HepG2 (cell line): ENCODE results near the gene BORCS5. TPM values are rescaled to one million over a fixed set of nuclear protein-coding genes. Genes with fewer than 3 reads are reported as not detected.

Experiments used
- ATAC-seq: fragments of 200-7000 bp; cut with Tn5 transposase; 3 replicates; pipeline ENCODE4 v1.9.1; 2020; ENCODE audit warnings: mild to moderate bottlenecking, moderate library complexity
- BruUV-seq: library from RNA; stranded (reverse); fragments of 400-500 nt; replicated peaks from 2 replicates; lab custom pipeline; 2021; lab: Mats Ljungman, UMichigan
- CTCF ChIA-PET: fragments of 300-600 bp; formaldehyde crosslinking; extraction: SDS; loops from one replicate; lab custom pipeline; 2021; ENCODE audit warnings: low total read pairs, inconsistent platforms, low intra/inter-chr PET ratio; lab: Yijun Ruan, JAX
- POLR2A ChIA-PET: fragments of 350-600 bp; sonication (Branson Sonifier 250); formaldehyde crosslinking; loops from one replicate; lab custom pipeline; 2020; ENCODE audit warnings: antibody characterized with exemption, inconsistent platforms; lab: Yijun Ruan, JAX
- DNase-seq: peaks from one replicate; pipeline ENCODE4 v3.0.0-alpha.2; 2015; ENCODE audit warnings: low spot score
- FAIRE-seq: peaks from 3 replicates; lab custom pipeline; 2011; peaks lifted over from hg19 to GRCh38; lab: Jason Lieb, UNC
- H2AFZ ChIP-seq: one replicate; pipeline ENCODE4 v1.6.1; 2011; ENCODE audit warnings: low read length, inconsistent platforms
- H3K27ac ChIP-seq: fragments of 300-600 bp; 3 replicates; pipeline ENCODE4 v1.8.0; 2011; ENCODE audit warnings: mixed run types, mild to moderate bottlenecking, mixed read lengths, low read length, inconsistent platforms; ENCODE audit not compliant: insufficient read depth; ENCODE audit errors: extremely low read length
- H3K27me3 ChIP-seq, 2 experiments: fragments of 200-600 bp in 1 of 2; 2 replicates in 1 of 2; 3 replicates in 1 of 2; pipeline versions ENCODE4 v1.6.0 to v1.8.0; 2011; ENCODE audit warnings: low read length in 2 of 2, mild to moderate bottlenecking in 2 of 2, moderate library complexity in 2 of 2, inconsistent platforms in 1 of 2; ENCODE audit not compliant: insufficient read depth in 2 of 2, control insufficient read depth in 1 of 2
- H3K36me3 ChIP-seq, 2 experiments: fragments of 200-600 bp in 1 of 2; replicated peaks in 1 of 2; 2 replicates in 1 of 2; 3 replicates in 1 of 2; pipeline versions ENCODE4 v1.5.1 to v1.8.0; 2011; ENCODE audit warnings: low read length in 2 of 2, inconsistent platforms in 1 of 2; ENCODE audit not compliant: insufficient read depth in 2 of 2, control insufficient read depth in 1 of 2
- H3K4me1 ChIP-seq: 2 replicates; pipeline ENCODE4 v1.5.1; 2012; ENCODE audit warnings: low read length, inconsistent platforms; ENCODE audit not compliant: insufficient read depth
- H3K4me2 ChIP-seq: 2 replicates; pipeline ENCODE4 v1.6.0; 2011; ENCODE audit warnings: low read depth, low read length, inconsistent platforms
- H3K4me3 ChIP-seq, 3 experiments: fragments of 200-600 bp in 1 of 3; sonication (generic), shearing (Covaris generic) in 1 of 3; replicated peaks in 1 of 3; 2 replicates each; pipeline ENCODE4 v1.5.1; 2011 to 2016; ENCODE audit warnings: low read length in 3 of 3, inconsistent platforms in 2 of 3, low read depth in 2 of 3, mild to moderate bottlenecking in 2 of 3, control low read depth in 1 of 3, mixed read lengths in 1 of 3; ENCODE audit not compliant: insufficient read depth in 1 of 3
- H3K79me2 ChIP-seq: one replicate; pipeline ENCODE4 v1.6.1; 2011; ENCODE audit warnings: low read length, inconsistent platforms; ENCODE audit not compliant: insufficient read depth
- H3K9ac ChIP-seq: 2 replicates; pipeline ENCODE4 v1.6.0; 2011; ENCODE audit warnings: mild to moderate bottlenecking, low read depth, low read length, inconsistent platforms; ENCODE audit not compliant: insufficient read depth
- H3K9me3 ChIP-seq: 2 replicates; pipeline ENCODE4 v1.5.1; 2012; ENCODE audit warnings: mild to moderate bottlenecking, low read length
- H4K20me1 ChIP-seq: 2 replicates; pipeline ENCODE4 v1.6.0; 2011; ENCODE audit warnings: inconsistent platforms, mild to moderate bottlenecking, low read length, moderate library complexity; ENCODE audit not compliant: insufficient read depth
- ADNP ChIP-seq: sonication (generic); formaldehyde crosslinking; IDR thresholded peaks from 2 replicates; pipeline ENCODE4 v1.4.0; 2020; ENCODE audit warnings: missing genetic modification reagents
- FIP1L1 ChIP-seq: fragments of 200-400 bp; formaldehyde crosslinking; IDR thresholded peaks from 2 replicates; pipeline ENCODE4 v1.6.1; 2018; ENCODE audit warnings: low read depth, mild to moderate bottlenecking, low read length, moderate library complexity, borderline replicate concordance; ENCODE audit not compliant: insufficient read depth
- HDAC1 ChIP-seq: sonication (generic); formaldehyde crosslinking; IDR thresholded peaks from 2 replicates; pipeline ENCODE4 v1.5.1; 2020; ENCODE audit warnings: mild to moderate bottlenecking, missing genetic modification reagents
- MEIS2 ChIP-seq: sonication (generic); formaldehyde crosslinking; IDR thresholded peaks from 2 replicates; pipeline ENCODE4 v1.9.0; 2021; ENCODE audit warnings: mild to moderate bottlenecking, missing genetic modification reagents
- NR3C1 ChIP-seq: sonication (generic); formaldehyde crosslinking; IDR thresholded peaks from 2 replicates; pipeline ENCODE4 v1.4.0; 2020; ENCODE audit warnings: missing genetic modification reagents
- POLR2AphosphoS5 ChIP-seq: IDR thresholded peaks from 2 replicates; pipeline ENCODE4 v1.6.1; 2012; ENCODE audit warnings: low read depth, low read length
- PREB ChIP-seq: sonication (generic); formaldehyde crosslinking; IDR thresholded peaks from 2 replicates; pipeline ENCODE4 v1.4.0; 2020; ENCODE audit warnings: missing genetic modification reagents
- SIN3B ChIP-seq: fragments of 150-350 bp; IDR thresholded peaks from 2 replicates; pipeline ENCODE4 v1.6.1; 2014; ENCODE audit warnings: low read length
- SMAD1 ChIP-seq: sonication (generic); formaldehyde crosslinking; IDR thresholded peaks from 2 replicates; pipeline ENCODE4 v1.4.0; 2020; ENCODE audit warnings: missing genetic modification reagents, low read depth, mild to moderate bottlenecking, borderline replicate concordance
- SP1 ChIP-seq, 2 experiments: fragments of 450-650 bp in 1 of 2; sonication (generic) in 1 of 2; formaldehyde crosslinking in 1 of 2; IDR thresholded peaks; 2 replicates each; pipeline versions ENCODE4 v1.4.0 to v1.6.1; 2016 to 2020; ENCODE audit warnings: missing genetic modification reagents in 1 of 2
- WIZ ChIP-seq: sonication (generic); formaldehyde crosslinking; IDR thresholded peaks from 2 replicates; pipeline ENCODE4 v1.5.1; 2020; ENCODE audit warnings: mild to moderate bottlenecking, missing genetic modification reagents
- ZFP1 ChIP-seq: IDR thresholded peaks from 2 replicates; pipeline ENCODE4 v1.6.1; 2016
- ZNF800 ChIP-seq: sonication (generic); formaldehyde crosslinking; IDR thresholded peaks from 2 replicates; pipeline ENCODE4 v1.4.0; 2020; ENCODE audit warnings: missing genetic modification reagents
- ZSCAN22 ChIP-seq: sonication (generic); formaldehyde crosslinking; IDR thresholded peaks from 2 replicates; pipeline ENCODE4 v1.4.0; 2020; ENCODE audit warnings: mild to moderate bottlenecking, missing genetic modification reagents
- ZUFSP ChIP-seq: sonication (generic); formaldehyde crosslinking; IDR thresholded peaks from 2 replicates; pipeline ENCODE4 v1.9.0; 2021; ENCODE audit warnings: missing genetic modification reagents, mild to moderate bottlenecking, borderline replicate concordance
- WGBS: methylation state at CpG from one replicate; pipeline ENCODE4 v1.1.6; 2017; ENCODE audit warnings: low lambda C conversion rate; 5-methylcytosine and 5-hydroxymethylcytosine counted together
- in situ Hi-C: cut with HindIII; loops from 2 replicates; pipeline ENCODE4 v1.10.0; 2017; ENCODE audit warnings: low pct_unique_long_range_greater_than_20kb; ENCODE audit not compliant: extremely low pct_ligation_motif_present
- intact Hi-C: fragments of 100-400 bp; cut with micrococcal nuclease; formaldehyde crosslinking; loops from one replicate; pipeline ENCODE4 v1.10.0; 2022; ENCODE audit not compliant: unreplicated experiment
- polyA plus RNA-seq, 8 experiments: library from polyadenylated mRNA; depleted of rRNA in 3 of 8; stranded (reverse) in 7 of 8; unstranded in 1 of 8; fragments of >200 nt; fragmentation: Illumina TruSeq in 4 of 8; extraction: Trizol in 4 of 8; gene quantifications; 2 replicates each; pipeline versions ENCODE4 v1.2.1 to v1.2.3, GENCODE V29; 2011 to 2016; ENCODE audit warnings: low read depth in 4 of 8, missing spikeins in 1 of 8, mixed read lengths in 1 of 8; ENCODE audit not compliant: insufficient read depth in 1 of 8
- total RNA-seq, 5 experiments: library from RNA; depleted of rRNA; stranded (reverse); fragments of >200 nt; fragmentation: Illumina TruSeq; extraction: Trizol; gene quantifications; 2 replicates each; pipeline ENCODE4 v1.2.3, GENCODE V29; 2016; ENCODE audit warnings: low read depth in 1 of 5
- TF ChIP-seq, protein P1 (sequence below): IDR thresholded peaks from 2 replicates; pipeline ENCODE4 v1.6.1; 2016; ENCODE audit warnings: mild to moderate bottlenecking

The BORCS5 gene
- total and polyA plus RNA-seq, 2 of the 13 experiments (the other 11 are each of a cell fraction or from before 2014, with no cell fraction given) = 3.9 to 4.7 TPM

DNA sequence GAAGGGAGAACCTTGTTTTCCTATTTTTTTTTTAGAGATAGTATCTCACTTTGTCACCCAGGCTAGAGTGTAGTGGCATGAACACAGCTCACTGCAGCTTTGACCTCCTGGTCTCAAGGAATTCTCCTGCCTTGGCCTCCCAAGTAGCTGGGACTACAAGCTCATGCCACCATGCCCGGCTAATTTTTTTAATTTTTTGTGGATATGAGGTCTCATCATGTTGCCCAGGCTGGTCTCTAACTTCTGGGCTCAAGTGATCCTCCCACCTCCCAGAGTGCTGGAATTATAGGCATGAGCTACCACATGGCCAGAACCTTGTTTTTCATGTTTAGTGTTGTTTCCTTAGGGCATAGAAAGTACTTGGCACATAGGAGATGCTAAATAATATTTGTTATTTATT is 20.4 kb upstream of the BORCS5 start (continued):
- TF ChIP-seq FIP1L1 = no peak
- TF ChIP-seq SMAD1 (CRISPR knock-in tag) = no peak
- TF ChIP-seq MEIS2 (CRISPR knock-in tag) = no peak
- no peak for TF ChIP-seq ZUFSP
- TF ChIP-seq ZNF800 = no peak
- TF ChIP-seq ADNP (CRISPR knock-in tag) = no peak
- TF ChIP-seq SP1 (IDR thresholded peaks at IDR 0.05) = no peak
- TF ChIP-seq SP1 (CRISPR knock-in tag; IDR thresholded peaks at IDR 0.05) = no peak
- TF ChIP-seq SIN3B = no peak
- TF ChIP-seq, all 625 proteins: peak for 0

DNA sequence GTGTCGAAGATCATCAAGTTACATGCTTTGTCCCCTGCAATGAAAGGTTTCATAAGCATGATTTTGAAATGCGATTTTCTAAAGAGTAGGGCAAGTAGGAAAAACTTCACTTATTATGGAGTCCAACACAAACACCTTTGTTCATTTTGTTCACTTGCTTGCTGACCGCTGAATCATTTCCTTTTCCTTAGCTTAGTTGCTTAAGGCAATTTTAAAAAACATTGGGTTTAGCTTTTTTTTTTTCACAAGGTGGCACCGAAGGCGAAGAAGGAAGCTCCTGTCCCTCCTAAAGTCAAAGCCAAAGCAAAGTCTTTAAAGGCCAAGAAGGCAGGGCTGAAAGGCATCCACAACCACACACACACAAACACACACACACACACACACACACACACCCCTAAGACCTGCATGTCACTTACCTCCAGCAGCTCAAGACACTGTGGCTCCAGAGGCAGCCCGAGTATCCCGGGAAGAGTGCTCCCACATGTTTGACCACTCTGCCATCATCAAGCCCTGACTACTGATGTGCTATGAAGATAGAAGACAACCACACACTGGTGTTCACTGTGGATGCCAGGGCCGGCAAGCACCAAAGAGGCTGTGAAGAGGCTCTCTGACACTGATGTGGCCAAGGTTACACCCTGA is 18.2 kb upstream of the BORCS5 start:
- 68% methylated on average over 6 of the region's 8 CpGs for WGBS
- Histone ChIP-seq H3K9ac (no peak overlapping the region), H3K27me3 (no peaks in the 10 kb centered on the region), H3K9me3 (no peaks in the 10 kb centered on the region), H3K4me2 (no peak overlapping the region), H2AFZ (no peak overlapping the region), H3K79me2 (no peaks in the 10 kb centered on the region), H3K4me1 (peaks cover 32% of the 10 kb centered on the region), H3K4me3 (no peak overlapping the region), H3K36me3 (no peaks in the 10 kb centered on the region), H3K27ac (no peak overlapping the region), H4K20me1 (no peaks in the 10 kb centered on the region)
- no peak for FAIRE-seq
- intact Hi-C loops (no loop called here), in situ Hi-C loops (no loop called here)
- BruUV-seq = no TSS peak
- ATAC-seq = no peak
- CTCF ChIA-PET = no interaction called here
- no peak for TF ChIP-seq PREB
- no peak for TF ChIP-seq NR3C1 (CRISPR knock-in tag)
- no peak for TF ChIP-seq ZSCAN22 (CRISPR knock-in tag)
- TF ChIP-seq WIZ (CRISPR knock-in tag) = no peak
- TF ChIP-seq POLR2AphosphoS5 = no peak
- TF ChIP-seq HDAC1 (CRISPR knock-in tag) = no peak
- TF ChIP-seq, protein P1, sequence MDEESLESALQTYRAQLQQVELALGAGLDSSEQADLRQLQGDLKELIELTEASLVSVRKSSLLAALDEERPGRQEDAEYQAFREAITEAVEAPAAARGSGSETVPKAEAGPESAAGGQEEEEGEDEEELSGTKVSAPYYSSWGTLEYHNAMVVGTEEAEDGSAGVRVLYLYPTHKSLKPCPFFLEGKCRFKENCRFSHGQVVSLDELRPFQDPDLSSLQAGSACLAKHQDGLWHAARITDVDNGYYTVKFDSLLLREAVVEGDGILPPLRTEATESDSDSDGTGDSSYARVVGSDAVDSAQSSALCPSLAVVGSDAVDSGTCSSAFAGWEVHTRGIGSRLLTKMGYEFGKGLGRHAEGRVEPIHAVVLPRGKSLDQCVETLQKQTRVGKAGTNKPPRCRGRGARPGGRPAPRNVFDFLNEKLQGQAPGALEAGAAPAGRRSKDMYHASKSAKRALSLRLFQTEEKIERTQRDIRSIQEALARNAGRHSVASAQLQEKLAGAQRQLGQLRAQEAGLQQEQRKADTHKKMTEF (CRISPR knock-in tag) = no peak
- TF ChIP-seq ZFP1 = no peak
- DNase-seq = no peak
- POLR2A ChIA-PET = interaction anchor here (0.6 kb wide), 1 partner anchor 574 kb away, joined by 3 read pairs; no protein-coding TSS in a partner anchor
